ENCODE measurements around the gene GNRH2.
"Not testable (repeated sequence)": the region's sequence is repeated elsewhere in the genome, so short reads cannot be mapped to it uniquely, and the experiment has no call there.

Gene GNRH2

DNA sequence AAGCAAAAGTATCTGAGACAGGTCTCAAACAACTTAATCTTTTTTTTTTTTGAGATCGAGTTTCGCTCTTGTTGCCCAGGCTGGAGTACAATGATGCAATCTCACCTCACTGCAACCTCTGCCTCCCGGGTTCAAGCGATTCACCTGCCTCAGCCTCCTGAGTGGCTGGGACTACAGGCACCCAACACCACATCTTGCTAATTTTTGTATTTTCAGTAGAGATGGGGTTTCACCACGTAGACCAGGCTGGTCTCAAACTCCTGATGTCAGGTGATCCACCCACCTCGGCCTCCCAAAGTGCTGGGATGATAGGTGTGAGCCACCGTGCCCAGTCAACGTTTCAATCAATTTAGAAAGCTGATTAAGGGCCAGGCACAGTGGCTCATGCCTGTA lies 29.8 kb downstream of the GNRH2 start:
- not testable (repeated sequence) for DNase-seq (ENCODE audit: low read depth)

DNA sequence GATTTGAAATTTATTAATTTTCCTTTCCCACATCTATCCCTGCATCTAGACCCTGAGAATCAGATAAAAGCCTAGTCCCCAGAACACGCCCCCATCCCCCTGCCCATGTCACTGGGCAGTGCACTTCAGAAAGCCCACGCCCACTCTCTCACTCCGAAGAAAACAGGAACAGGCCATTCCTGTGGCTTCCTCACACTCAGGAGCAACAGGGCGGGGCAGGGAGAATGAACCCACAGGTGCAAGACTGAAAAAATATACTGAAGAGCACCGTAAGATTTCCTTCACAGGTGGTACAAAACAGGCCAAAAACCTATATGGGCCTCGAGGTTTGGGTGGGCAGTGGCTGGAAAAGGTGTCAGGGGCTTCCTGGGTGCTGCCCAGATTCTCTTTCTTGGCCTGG lies 31.4 kb downstream of the GNRH2 start:
- DNase-seq (ENCODE audit: low read depth) = no peak

DNA sequence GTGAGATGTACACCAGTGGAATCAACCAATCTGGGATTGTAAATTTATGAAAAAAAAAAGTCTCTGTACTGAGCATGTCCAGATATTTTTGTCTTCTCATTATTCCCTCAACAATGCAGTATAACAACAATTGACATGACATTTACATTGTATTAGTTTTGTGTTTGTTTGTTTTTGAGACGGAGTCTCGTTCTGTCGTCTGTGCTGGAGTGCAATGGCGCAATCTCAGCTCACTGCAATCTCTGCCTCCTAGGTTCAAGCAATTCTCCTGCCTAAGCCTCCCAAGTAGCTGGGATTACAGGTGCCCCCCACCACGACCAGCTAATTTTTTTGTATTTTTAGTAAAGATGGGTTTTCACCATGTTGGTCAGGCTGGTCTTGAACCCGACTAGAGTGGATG lies 31.9 kb downstream of the GNRH2 start:
- DNase-seq (ENCODE audit: low read depth) = not testable (repeated sequence)

DNA sequence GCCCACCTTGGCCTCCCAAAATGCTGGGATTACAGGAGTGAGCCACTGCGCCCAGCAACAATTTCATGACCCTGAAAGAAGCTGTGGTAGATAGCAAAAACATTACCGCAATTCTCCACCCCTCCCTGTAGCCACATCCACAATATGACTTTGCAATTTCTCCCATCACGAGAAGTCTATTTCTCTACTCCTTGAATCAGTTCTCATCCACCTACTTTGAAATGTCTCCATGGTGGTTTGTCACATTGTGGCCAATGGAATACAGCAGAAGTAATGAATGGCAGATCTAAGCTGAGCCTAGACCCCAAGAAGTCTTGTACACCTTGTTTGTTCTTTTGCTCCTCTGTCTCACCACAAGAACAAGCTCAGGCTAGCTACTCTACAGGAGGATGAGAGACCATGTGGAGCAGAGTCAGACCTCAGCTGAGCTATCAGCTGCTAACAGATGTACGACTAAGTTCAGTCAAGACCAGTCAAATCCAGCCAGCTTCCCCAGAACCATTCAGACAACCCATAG lies 34.3 kb downstream of the GNRH2 start:
- no peak for DNase-seq (ENCODE audit: low read depth)

DNA sequence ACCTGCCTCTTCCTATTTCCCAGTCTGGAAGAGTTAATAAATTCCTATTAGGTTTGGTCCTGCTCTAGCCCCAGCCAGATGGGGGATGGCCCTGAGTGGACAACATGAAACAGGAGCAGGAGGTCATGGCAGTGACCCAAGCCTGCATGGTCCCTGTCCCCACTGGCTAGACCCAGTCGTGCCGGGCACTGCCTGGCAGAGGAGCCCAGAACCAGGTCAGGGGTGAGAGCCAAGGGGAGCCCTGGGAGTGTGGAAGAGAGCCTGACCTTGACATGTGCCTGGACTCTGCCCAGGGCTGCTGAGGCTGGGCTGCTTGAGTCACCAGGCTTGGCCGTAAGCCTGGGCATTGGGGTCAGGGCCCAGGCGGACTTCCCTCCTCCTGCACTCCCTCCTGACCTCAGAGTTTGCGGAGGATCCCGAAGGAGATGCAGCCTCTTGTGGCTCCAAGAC lies 37.5 kb downstream of the GNRH2 start:
- DNase-seq (ENCODE audit: low read depth) = no peak

DNA sequence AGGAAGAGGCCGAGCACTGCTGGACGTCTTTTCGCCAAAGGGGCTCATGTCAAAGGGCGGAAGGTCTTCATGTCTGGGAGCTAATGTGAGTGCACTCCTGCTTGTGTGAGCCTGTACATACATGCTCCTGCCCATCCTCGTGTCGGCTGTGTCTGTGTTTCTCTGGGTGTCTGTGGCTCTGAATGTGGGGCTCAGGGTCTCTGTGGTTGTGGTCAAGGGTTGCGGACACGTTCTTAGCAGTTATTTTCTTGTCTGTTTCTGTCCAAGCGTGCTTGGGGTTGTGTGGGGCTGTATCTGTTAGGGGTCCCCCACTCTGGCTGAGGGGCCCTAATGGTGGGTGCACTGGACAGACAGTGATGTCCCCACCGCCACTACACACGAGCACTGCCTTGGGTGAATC lies 38.2 kb downstream of the GNRH2 start:
- DNase-seq (ENCODE audit: low read depth) = no peak

DNA sequence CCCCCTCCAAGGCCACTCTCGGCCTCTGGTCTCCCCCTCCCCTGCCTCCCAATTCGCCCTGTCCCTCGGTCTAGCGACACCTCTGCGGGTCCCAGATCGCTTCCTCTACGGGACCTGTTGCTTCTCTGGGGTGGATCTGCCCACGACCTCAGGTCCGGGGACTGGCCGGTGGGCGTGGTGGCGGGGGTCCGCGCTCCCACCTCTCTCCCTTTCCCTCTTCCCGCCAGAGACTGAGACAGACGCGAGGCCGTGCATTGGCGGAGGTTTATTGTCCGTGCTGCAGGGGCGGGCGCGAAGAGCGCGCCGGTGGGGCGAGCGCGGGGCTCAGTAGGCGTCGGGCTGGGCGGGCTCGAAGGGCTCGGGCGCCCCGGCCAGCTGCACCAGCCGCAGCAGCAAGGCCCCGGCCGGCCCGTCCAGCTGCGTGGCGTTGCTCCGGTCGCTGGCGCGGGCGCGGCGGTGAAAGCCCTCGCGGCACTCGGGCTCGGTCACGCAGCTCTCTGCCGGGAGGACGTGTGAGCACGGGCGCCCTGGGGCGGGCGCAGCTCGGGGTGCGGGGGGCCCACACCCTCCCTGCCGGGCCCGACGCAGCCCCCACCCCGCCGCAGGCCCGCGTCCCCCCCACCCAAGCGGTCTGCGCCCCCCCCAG lies 39.0 kb downstream of the GNRH2 start:
- no peak for DNase-seq (ENCODE audit: low read depth)

DNA sequence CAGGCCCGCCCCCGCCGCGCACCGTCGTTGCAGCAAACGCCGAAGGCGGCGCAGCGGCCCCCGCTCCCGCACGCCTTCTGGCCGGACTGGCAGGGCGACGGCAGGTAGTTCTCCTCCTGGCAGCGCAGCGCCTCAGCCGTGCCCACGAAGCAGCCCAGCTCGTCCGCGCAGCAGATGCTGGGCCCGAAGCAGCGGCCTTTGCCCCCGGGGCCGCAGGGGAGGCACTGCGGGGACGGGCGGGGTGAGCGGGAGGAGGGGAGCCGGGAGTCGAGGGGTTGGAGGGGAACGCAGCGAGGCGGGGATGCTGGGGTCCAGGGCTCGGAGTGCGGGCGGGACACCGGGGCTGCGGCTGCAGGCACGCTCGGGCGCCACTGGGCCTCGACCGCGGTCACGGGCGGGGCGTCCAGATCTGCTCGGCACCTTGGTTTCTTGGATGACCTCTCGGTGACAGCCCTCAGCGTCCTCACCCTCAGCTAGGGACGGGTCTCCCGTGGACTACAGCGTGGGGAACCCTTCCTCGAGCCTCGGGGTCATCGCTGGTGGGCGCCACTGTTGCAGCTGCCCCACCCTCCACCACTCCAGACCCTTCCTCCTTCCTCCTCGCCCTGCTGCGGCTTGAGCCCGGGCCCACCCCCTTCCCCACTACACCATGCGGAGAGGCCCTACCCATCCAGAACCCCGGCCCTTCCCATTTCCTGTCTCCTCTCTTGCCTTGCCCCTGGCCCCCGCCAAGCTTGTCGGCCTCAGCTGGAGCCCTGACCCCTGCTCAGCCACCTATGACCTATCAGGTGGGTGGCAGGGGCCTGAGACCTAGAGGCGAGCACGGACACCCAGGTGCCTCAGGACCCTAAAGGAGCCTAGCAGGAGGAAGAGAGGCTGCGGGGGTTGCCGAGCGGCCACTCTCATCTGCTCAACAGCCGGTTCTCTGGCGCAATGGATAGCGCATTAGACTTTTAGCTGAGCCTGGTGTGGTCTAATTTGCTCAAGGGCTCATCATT lies 39.8 kb downstream of the GNRH2 start:
- DNase-seq (ENCODE audit: low read depth) = no peak

DNA sequence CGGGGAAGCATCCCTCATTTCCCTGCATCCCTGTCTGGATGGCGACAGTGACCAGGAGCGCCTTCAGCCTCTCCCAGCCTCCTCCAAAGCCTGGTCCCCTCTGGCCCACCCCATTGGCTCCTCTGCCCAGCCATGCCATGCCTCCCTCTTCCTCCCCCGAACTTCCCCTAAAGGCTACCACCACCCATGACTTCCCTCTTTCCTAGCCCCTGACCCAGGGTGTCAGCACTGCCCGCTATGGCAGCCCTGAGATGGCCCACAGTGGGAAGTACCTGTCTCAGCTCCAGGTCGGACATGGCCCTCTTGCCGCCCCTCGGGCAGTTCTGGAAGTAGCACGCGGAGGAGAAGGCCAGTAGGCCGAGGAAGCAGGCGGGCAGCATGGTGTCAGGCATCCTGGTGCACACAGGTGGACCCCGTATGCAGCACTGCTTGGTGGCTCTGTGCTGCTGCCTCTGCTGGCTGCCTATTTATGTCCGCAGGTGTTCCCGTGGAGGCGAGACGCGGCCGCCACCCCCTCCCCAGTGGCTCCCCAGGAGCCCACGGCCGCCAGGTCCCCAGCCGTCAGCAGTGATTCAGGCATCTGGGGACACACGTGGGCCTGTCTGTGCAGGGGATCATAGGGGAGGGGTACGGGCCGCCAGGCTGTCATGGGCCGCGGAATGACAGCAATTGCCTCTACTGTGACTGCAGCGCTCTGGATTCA lies 41.0 kb downstream of the GNRH2 start, which contains the start of gene AVP:
Gene AVP (minus strand): TSS at position 442 of the 703 bp plus-strand sequence. CDS start 50 bp downstream, at position 392.
- no peak for DNase-seq (ENCODE audit: low read depth)

DNA sequence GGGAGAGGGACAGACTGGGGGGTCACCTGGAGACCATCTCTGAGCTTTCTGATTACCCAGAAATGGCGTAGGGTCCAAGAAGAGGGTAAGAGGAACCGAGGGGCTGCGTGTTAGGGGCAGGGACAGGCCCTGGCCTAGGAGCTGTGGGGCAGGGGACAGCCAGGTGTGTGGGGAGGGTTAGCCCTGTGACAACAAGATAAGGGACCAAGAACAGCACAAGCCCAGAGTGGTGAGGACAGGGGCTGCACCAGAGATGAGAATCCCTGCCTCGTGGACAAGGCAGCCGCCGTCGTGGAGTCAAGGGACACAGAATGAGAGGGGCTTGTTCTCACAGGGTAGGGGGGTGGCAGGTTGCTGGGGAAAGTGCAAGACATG lies 41.6 kb downstream of the GNRH2 start:
- DNase-seq (ENCODE audit: low read depth) = no peak

DNA sequence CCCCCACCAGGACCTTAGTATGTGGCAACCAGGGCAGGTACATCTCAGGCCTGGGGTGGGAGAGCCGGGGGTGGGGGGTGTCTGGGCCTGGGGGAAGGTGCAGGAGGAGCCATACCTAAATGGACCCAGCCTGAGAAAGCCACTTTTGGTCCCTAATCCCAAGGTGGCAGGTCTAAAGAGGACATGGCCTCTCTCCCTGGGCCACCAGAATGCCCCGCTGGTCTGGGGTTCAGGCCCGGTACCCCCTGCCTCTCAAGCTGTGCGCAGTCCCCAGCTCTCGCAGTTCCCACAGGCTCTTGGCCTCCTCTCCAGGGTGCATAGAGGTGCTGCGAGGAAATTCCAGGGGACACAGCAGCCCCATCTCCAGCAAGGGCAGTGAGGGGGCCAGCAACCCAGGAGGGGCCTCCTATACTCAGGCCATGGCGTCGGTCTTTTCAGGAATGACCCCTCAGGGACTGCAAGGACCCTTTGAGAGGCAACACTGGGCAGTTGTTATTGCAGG lies 42.2 kb downstream of the GNRH2 start:
- no peak for DNase-seq (ENCODE audit: low read depth)

DNA sequence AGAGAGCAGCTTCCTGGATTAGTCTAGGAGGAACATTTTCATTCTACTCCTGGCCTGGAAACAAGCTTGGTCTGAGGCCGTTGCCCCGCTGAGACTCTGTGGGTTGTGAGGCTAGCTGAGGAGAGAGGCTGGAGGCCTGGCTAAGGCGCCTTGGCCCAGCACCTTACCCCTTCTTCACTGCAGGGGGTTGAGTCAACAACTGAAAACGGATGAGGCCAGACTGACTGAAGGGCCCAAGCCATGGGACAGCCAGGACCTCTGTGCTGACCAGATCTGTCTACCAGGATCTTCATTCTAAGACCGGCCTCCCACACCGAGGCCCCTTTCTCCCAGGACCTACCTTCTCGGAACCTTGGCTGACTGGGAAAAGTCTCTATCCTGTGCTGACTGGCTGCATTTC lies 44.6 kb downstream of the GNRH2 start:
- no peak for DNase-seq (ENCODE audit: low read depth)

DNA sequence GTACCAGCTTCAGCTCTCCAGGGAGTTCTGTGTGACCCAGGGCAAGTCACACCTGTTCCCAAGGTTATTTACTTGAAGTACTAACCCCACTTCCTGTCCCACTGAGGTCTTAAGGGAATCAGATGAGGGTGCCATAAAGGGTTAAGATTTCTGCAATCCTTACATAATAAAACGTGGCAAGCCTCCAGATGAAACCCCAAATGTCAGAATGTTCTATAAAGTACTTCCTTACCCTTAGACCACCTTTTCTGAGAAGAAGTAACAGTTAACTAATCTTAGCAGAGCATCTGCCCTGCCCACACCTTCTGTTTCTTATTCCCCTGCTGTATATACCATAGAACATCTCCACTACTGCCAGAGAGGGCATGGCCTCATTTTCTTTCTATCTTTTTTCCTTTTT lies 47.1 kb downstream of the GNRH2 start:
- no peak for DNase-seq (ENCODE audit: low read depth)

DNA sequence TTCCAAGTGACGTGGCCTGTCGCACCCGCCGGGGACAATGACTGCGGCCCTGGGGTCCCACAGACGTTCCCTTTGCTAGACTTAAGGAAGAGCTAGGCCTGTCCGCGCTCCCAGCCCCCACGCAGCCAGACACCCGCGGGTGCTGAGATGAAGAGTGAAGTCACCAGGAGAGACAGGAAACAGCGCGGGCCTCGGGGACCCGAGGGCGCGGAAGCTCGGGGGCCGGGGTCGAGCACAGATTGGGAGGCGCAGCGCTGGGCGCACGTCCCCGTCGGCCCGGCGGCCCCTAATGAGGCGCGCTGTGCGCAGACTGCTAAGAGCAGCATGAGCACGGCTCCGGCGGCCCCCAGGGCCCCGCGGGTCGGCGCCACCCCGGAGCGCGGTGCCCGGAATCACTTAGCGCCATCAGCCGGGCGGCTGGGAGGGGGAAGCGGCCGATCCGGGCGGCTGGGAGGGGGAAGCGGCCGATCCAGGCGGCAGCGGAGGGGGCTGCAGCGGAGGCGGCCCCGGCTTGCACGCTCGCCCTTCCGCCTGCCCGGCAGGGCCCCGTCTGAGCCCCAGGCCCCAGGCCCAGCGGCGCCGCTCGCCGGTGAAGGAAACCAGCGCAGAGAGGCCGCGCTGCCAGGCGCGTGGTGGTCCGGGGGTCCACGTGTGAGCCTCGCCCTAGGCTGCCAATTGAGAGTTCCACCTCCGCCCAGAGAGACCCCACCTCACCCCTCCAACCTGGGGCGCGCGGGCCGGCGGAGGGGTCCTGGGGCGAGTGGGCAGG lies 49.4 kb downstream of the GNRH2 start:
- DNase-seq (ENCODE audit: low read depth) = peak; percentile 40

DNA sequence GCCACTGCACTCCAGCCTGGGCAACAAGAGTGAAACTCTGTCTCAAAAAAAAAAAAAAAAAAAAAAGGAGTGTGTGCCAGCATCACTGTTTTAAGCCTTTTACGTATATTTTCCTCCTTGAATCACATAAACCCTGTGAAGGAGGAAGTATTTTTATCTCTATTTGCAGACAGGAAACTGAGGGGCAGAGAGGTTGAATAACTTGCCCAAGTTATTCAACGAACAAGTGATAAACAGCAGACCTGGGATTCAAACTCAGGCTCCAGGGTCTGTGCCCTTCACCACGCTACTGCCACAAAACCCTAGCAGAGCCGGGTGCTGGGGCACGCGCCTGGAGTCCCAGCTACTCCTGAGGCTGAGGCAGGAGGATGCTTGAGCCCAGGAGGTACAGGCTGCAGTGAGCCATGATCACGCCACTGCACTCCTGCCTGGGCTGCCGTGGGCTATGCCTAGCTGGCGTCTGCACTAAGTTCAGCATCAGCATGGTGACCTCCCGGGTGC lies 50.5 kb downstream of the GNRH2 start:
- no peak for DNase-seq (ENCODE audit: low read depth)

DNA sequence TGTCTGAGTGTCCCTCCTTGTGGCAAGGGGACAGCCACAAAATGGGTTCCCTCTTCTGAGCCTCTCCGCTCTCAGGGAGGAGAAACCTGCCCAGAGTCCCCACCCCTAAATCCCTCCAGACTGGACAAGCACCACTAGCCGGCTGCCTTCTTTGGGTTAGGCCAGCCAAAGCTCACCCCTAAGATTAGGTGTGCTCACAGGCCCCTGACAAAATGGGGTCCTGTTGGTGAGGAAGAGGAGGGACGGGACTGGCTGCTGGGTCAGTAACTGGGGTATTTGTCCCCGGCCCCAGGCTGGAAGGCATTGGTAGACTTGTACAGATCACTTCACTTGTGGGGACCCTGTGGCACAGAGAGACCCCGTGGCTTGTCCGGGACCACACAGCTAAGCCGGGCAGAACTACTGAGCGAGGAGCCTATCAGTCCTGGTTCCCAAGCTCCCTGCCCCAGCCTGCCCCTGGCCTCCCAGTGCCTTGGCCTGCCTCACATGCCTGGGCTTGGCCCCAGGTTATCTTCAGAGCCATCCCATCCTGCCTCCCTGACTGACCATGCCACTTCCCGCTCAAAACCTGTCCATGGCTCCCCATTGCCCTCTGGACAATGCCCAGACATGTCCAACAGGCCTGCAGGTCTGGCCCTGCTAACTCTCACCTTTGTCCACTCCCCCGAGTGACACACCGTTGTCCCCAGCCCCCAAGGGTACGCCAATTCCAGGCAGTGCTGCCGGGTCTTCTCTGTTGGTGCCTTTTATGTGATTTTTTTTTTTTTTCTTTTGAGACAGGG lies 51.6 kb downstream of the GNRH2 start:
- DNase-seq (ENCODE audit: low read depth) = no peak
